H1 (cell line): ENCODE measurements around the gene GIGYF2. TPM values are rescaled to one million over a fixed set of nuclear protein-coding genes. Genes with fewer than 3 reads are reported as not detected.

Experiments
- CTCF ChIA-PET: fragments of 300-600 bp; sonication (Branson Sonifier 250); formaldehyde crosslinking; loops from one replicate; lab custom pipeline; 2021; ENCODE audit not compliant: partially characterized antibody; lab: Charles Lee
- POLR2A ChIA-PET: fragments of 300-600 bp; sonication (Branson Sonifier 250); formaldehyde crosslinking; loops from one replicate; lab custom pipeline; 2021; ENCODE audit warnings: inconsistent platforms; ENCODE audit not compliant: partially characterized antibody; lab: Charles Lee
- DNase-seq, 2 experiments: peaks; one replicate each; pipeline versions ENCODE4 v3.0.0 to v3.0.0-alpha.2; 2010 to 2022; ENCODE audit warnings: low spot score in 2 of 2, low read depth in 1 of 2, mixed read lengths in 1 of 2
- FAIRE-seq: peaks from 2 replicates; lab custom pipeline; 2011; peaks lifted over from hg19 to GRCh38; lab: Jason Lieb, UNC
- H2AFZ ChIP-seq: 2 replicates; pipeline ENCODE4 v1.8.1; 2012; ENCODE audit warnings: low read length, inconsistent platforms
- H2AK5ac ChIP-seq: 2 replicates; pipeline ENCODE4 v1.6.1; 2013; ENCODE audit warnings: low read depth, low read length
- H2BK120ac ChIP-seq: replicated peaks from 2 replicates; pipeline ENCODE3; 2013; ENCODE audit warnings: low read depth, low read length, inconsistent platforms
- H2BK12ac ChIP-seq: 2 replicates; pipeline ENCODE4 v1.6.1; 2013; ENCODE audit warnings: low read depth, low read length
- H2BK15ac ChIP-seq: 2 replicates; pipeline ENCODE4 v1.6.1; 2013; ENCODE audit warnings: low read length
- H2BK20ac ChIP-seq: 2 replicates; pipeline ENCODE4 v1.6.1; 2013; ENCODE audit warnings: low read length
- H2BK5ac ChIP-seq: 2 replicates; pipeline ENCODE4 v1.6.1; 2013; ENCODE audit warnings: low read depth, low read length
- H3K14ac ChIP-seq: 2 replicates; pipeline ENCODE4 v1.6.1; 2013; ENCODE audit warnings: inconsistent platforms; ENCODE audit not compliant: insufficient read length
- H3K18ac ChIP-seq: 2 replicates; pipeline ENCODE4 v1.6.1; 2013; ENCODE audit warnings: low read length; ENCODE audit errors: extremely low read depth
- H3K23ac ChIP-seq: 2 replicates; pipeline ENCODE4 v1.6.1; 2013; ENCODE audit warnings: inconsistent platforms; ENCODE audit not compliant: insufficient read length
- H3K23me2 ChIP-seq: 2 replicates; pipeline ENCODE4 v1.6.1; 2013; ENCODE audit warnings: low read depth, low read length
- H3K27ac ChIP-seq: 2 replicates; pipeline ENCODE4 v1.6.1; 2011; ENCODE audit warnings: low read depth, low read length, inconsistent platforms
- H3K27me3 ChIP-seq, 4 experiments: replicated peaks in 1 of 4; 1 replicate in 1 of 4; 2 replicates in 3 of 4; pipeline versions ENCODE4 v1.6.1 to v1.8.1; 2011 to 2013; ENCODE audit warnings: low read length in 3 of 4, mild to moderate bottlenecking in 3 of 4, inconsistent platforms in 2 of 4, mixed read lengths in 2 of 4, moderate library complexity in 1 of 4; ENCODE audit not compliant: control insufficient read depth in 3 of 4, insufficient read depth in 3 of 4; ENCODE audit errors: extremely low read depth in 1 of 4
- H3K36me3 ChIP-seq, 4 experiments: 2 replicates each; pipeline versions ENCODE4 v1.6.1 to v1.8.1; 2011 to 2013; ENCODE audit warnings: mild to moderate bottlenecking in 4 of 4, low read length in 3 of 4, moderate library complexity in 2 of 4, control low read depth in 1 of 4, inconsistent platforms in 1 of 4; ENCODE audit not compliant: insufficient read depth in 4 of 4, control insufficient read depth in 2 of 4
- H3K4ac ChIP-seq: replicated peaks from 2 replicates; pipeline ENCODE3; 2013; ENCODE audit warnings: low read length, low read depth, mixed read lengths, inconsistent platforms; ENCODE audit not compliant: insufficient read length
- H3K4me1 ChIP-seq, 4 experiments: replicated peaks in 1 of 4; 1 replicate in 1 of 4; 2 replicates in 3 of 4; pipeline versions ENCODE4 v1.6.1 to v1.8.1; 2011 to 2013; ENCODE audit warnings: low read length in 3 of 4, inconsistent platforms in 2 of 4, mixed read lengths in 1 of 4; ENCODE audit not compliant: insufficient read depth in 4 of 4, control insufficient read depth in 3 of 4
- H3K4me2 ChIP-seq, 2 experiments: 2 replicates each; pipeline versions ENCODE4 v1.6.1 to v1.8.1; 2011 to 2013; ENCODE audit warnings: low read depth in 2 of 2, low read length in 2 of 2, control low read depth in 1 of 2, inconsistent platforms in 1 of 2, mild to moderate bottlenecking in 1 of 2; ENCODE audit not compliant: insufficient read depth in 1 of 2
- H3K4me3 ChIP-seq, 4 experiments: fragments of 200-600, 300-600 bp in 1 of 4; sonication (generic), shearing (Covaris generic), sonication (Bioruptor Twin) in 1 of 4; 2 replicates each; pipeline versions ENCODE4 v1.5.1 to v1.8.1; 2011 to 2016; ENCODE audit warnings: low read length in 4 of 4, low read depth in 3 of 4, control low read depth in 2 of 4, inconsistent platforms in 2 of 4, mild to moderate bottlenecking in 2 of 4, mixed read lengths in 1 of 4, moderate library complexity in 1 of 4; ENCODE audit not compliant: insufficient read depth in 2 of 4; ENCODE audit errors: extremely low read depth in 1 of 4
- H3K56ac ChIP-seq: replicated peaks from 2 replicates; pipeline ENCODE3; 2013; ENCODE audit warnings: low read depth, mild to moderate bottlenecking, mixed read lengths, low read length, inconsistent platforms; ENCODE audit not compliant: insufficient read length
- H3K79me1 ChIP-seq: 2 replicates; pipeline ENCODE4 v1.6.1; 2013; ENCODE audit warnings: low read depth, low read length, control low read depth
- H3K79me2 ChIP-seq, 2 experiments: 2 replicates each; pipeline versions ENCODE4 v1.6.1 to v1.8.1; 2012 to 2013; ENCODE audit warnings: low read length in 2 of 2, mild to moderate bottlenecking in 2 of 2, inconsistent platforms in 1 of 2; ENCODE audit not compliant: insufficient read depth in 2 of 2, control insufficient read depth in 1 of 2
- H3K9ac ChIP-seq, 4 experiments: replicated peaks in 1 of 4; 1 replicate in 1 of 4; 2 replicates in 3 of 4; pipeline versions ENCODE4 v1.6.1 to v1.8.1; 2011 to 2013; ENCODE audit warnings: low read depth in 3 of 4, low read length in 3 of 4, control low read depth in 2 of 4, mild to moderate bottlenecking in 2 of 4, moderate library complexity in 2 of 4, inconsistent platforms in 1 of 4; ENCODE audit errors: extremely low read depth in 1 of 4
- H3K9me3 ChIP-seq, 2 experiments: 2 replicates each; pipeline versions ENCODE4 v1.6.1 to v1.8.1; 2012 to 2013; ENCODE audit warnings: mild to moderate bottlenecking in 2 of 2, moderate library complexity in 2 of 2, control low read depth in 1 of 2, inconsistent platforms in 1 of 2, low read depth in 1 of 2, low read length in 1 of 2, mixed read lengths in 1 of 2; ENCODE audit not compliant: insufficient read depth in 2 of 2
- H4K20me1 ChIP-seq, 2 experiments: replicated peaks in 1 of 2; 2 replicates each; pipeline versions ENCODE3 to v1.8.1; 2011 to 2013; ENCODE audit warnings: inconsistent platforms in 2 of 2, low read length in 2 of 2, mild to moderate bottlenecking in 1 of 2; ENCODE audit not compliant: insufficient read depth in 2 of 2, control insufficient read depth in 1 of 2
- H4K5ac ChIP-seq: 2 replicates; pipeline ENCODE4 v1.6.1; 2013; ENCODE audit warnings: low read length, low read depth, mixed read lengths, inconsistent platforms; ENCODE audit not compliant: insufficient read length
- H4K8ac ChIP-seq: 2 replicates; pipeline ENCODE4 v1.8.0; 2013; ENCODE audit warnings: mild to moderate bottlenecking, moderate library complexity, low read length, inconsistent platforms; ENCODE audit not compliant: insufficient read depth; ENCODE audit errors: extremely low read depth
- H4K91ac ChIP-seq: replicated peaks from 2 replicates; pipeline ENCODE3; 2013; ENCODE audit warnings: low read length, mixed read lengths, inconsistent platforms; ENCODE audit not compliant: insufficient read length
- CREB1 ChIP-seq: IDR thresholded peaks from 2 replicates; pipeline ENCODE4 v1.6.1; 2012; ENCODE audit warnings: inconsistent platforms
- CTBP2 ChIP-seq: IDR thresholded peaks from 2 replicates; pipeline ENCODE4 v1.7.0; 2011; ENCODE audit warnings: borderline replicate concordance, mild to moderate bottlenecking, moderate library complexity, mixed read lengths, low read length; ENCODE audit not compliant: insufficient read depth, insufficient read length
- EGR1 ChIP-seq: IDR thresholded peaks from 2 replicates; pipeline ENCODE4 v1.6.1; 2011; ENCODE audit warnings: low read depth, low read length, borderline replicate concordance
- FOSL1 ChIP-seq: IDR thresholded peaks from 2 replicates; pipeline ENCODE4 v1.6.1; 2011; ENCODE audit warnings: mild to moderate bottlenecking, low read depth, low read length, moderate library complexity; ENCODE audit not compliant: insufficient read depth
- MAX ChIP-seq: IDR thresholded peaks from 2 replicates; pipeline ENCODE4 v1.6.1; 2012; ENCODE audit warnings: inconsistent platforms
- NANOG ChIP-seq: IDR thresholded peaks from 2 replicates; pipeline ENCODE4 v1.6.1; 2011; ENCODE audit warnings: low read length, low read depth, mild to moderate bottlenecking, inconsistent platforms; ENCODE audit not compliant: insufficient read depth, poor library complexity, severe bottlenecking
- NRF1 ChIP-seq: IDR thresholded peaks from 2 replicates; pipeline ENCODE4 v1.6.1; 2011; ENCODE audit warnings: mild to moderate bottlenecking, low read depth, low read length, improper control_type of control experiment
- PHF8 ChIP-seq: fragments of 200-600 bp; sonication (generic); conservative IDR thresholded peaks from 2 replicates; pipeline ENCODE4 v1.7.1; 2012; ENCODE audit warnings: low read depth, mild to moderate bottlenecking, inconsistent platforms, low read length, moderate library complexity
- POU5F1 ChIP-seq: IDR thresholded peaks from 2 replicates; pipeline ENCODE4 v1.6.1; 2011; ENCODE audit warnings: low read depth, mild to moderate bottlenecking, low read length, moderate library complexity
- RBBP5 ChIP-seq: IDR thresholded peaks from 2 replicates; pipeline ENCODE4 v1.7.1; 2012; ENCODE audit warnings: low read depth, mild to moderate bottlenecking, inconsistent platforms, low read length, moderate library complexity, borderline replicate concordance
- RXRA ChIP-seq: IDR thresholded peaks from 2 replicates; pipeline ENCODE4 v1.6.1; 2011; ENCODE audit warnings: low read depth, mild to moderate bottlenecking, low read length, moderate library complexity; ENCODE audit not compliant: insufficient read depth
- SIX5 ChIP-seq: IDR thresholded peaks from 2 replicates; pipeline ENCODE4 v1.6.1; 2011; ENCODE audit warnings: mild to moderate bottlenecking, low read depth, low read length
- SP1 ChIP-seq: IDR thresholded peaks from 2 replicates; pipeline ENCODE4 v1.6.1; 2011; ENCODE audit warnings: low read depth, low read length
- TBP ChIP-seq: IDR thresholded peaks from 2 replicates; pipeline ENCODE4 v1.6.1; 2011; ENCODE audit warnings: low read depth, low read length, improper control_type of control experiment
- YY1 ChIP-seq: IDR thresholded peaks from 2 replicates; pipeline ENCODE4 v1.6.1; 2011; ENCODE audit warnings: low read depth, mild to moderate bottlenecking, low read length
- ZNF274 ChIP-seq: IDR thresholded peaks from 2 replicates; pipeline ENCODE4 v1.7.0; 2012; ENCODE audit warnings: low read length, borderline replicate concordance; ENCODE audit errors: extremely low read depth
- polyA plus RNA-seq, 7 experiments: library from polyadenylated mRNA; depleted of rRNA in 3 of 7; stranded (reverse) in 5 of 7; unstranded in 2 of 7; fragments of >200 nt in 5 of 7; fragments of 200-250 nt in 2 of 7; gene quantifications; 1 replicate in 5 of 7; 2 replicates in 1 of 7; 4 replicates in 1 of 7; pipeline versions ENCODE4 v1.2.1 to v1.2.3, GENCODE V29; 2011 to 2013; ENCODE audit warnings: missing spikeins in 2 of 7, mixed read lengths in 2 of 7
- total RNA-seq: library from RNA; stranded (reverse); fragmentation: NEBNext Ultra II Directional; extraction: Animal tissue kit (Norgen Biotek cat#: 25700); gene quantifications from 2 replicates; pipeline ENCODE4 v1.2.1, GENCODE V29; 2021

GIGYF2 gene
- total and polyA plus RNA-seq, 2 of the 8 experiments (the other 6 are each of a cell fraction or from before 2014, with no cell fraction given): 22.3 to 62.0 TPM

GRCh38 chr2:232770207-232770606 lies 73.1 kb downstream of the GIGYF2 start:
- Histone ChIP-seq H3K56ac (no peak overlapping the region), H2BK15ac (no peak overlapping the region), H2BK20ac (no peak overlapping the region), H3K27me3 (no peaks in the 10 kb centered on the region), H4K5ac (no peak overlapping the region), H2AK5ac (no peak overlapping the region), H3K23me2 (no peaks in the 10 kb centered on the region), H3K4me1 (no peaks in the 10 kb centered on the region; a peak in 1 of 7 replicates), H4K91ac (no peak overlapping the region), H3K27ac (no peak overlapping the region), H3K9me3 (no peaks in the 10 kb centered on the region), H4K20me1 (no peaks in the 10 kb centered on the region), H3K9ac (no peak overlapping the region), H3K4me3 (no peak overlapping the region), H2BK120ac (no peak overlapping the region), H3K18ac (no peak overlapping the region), H3K36me3 (peaks cover 4 to 27% (median 11%) of the 10 kb centered on the region in 4 experiments; a peak in 7 of 8 replicates), H3K14ac (no peak overlapping the region), H3K4ac (no peak overlapping the region), H3K4me2 (no peak overlapping the region), H2BK5ac (no peak overlapping the region), H3K79me1 (no peaks in the 10 kb centered on the region), H3K23ac (no peak overlapping the region), H2AFZ (no peak overlapping the region), H2BK12ac (no peak overlapping the region), H3K79me2 (no peaks in the 10 kb centered on the region), H4K8ac (no peak overlapping the region)
- POLR2A ChIA-PET: interaction anchor here (0.7 kb wide), 1 partner anchor 109 kb away, joined by 3 read pairs; no protein-coding TSS in a partner anchor
- no peak for FAIRE-seq
- no peak for DNase-seq
- CTCF ChIA-PET: interaction anchor here (0.7 kb wide), 1 partner anchor 8 kb away, joined by 3 read pairs; no protein-coding TSS in a partner anchor
- no peak for TF ChIP-seq PHF8
- TF ChIP-seq MAX: no peak
- TF ChIP-seq SP1: no peak
- TF ChIP-seq RXRA: no peak
- TF ChIP-seq RBBP5: no peak
- no peak for TF ChIP-seq ZNF274
- no peak for TF ChIP-seq YY1
- no peak for TF ChIP-seq SIX5
- TF ChIP-seq CREB1: no peak
- no peak for TF ChIP-seq TBP
- no peak for TF ChIP-seq CTBP2
- TF ChIP-seq FOSL1: no peak
- TF ChIP-seq NRF1: no peak
- TF ChIP-seq EGR1: no peak
- TF ChIP-seq NANOG: no peak
- TF ChIP-seq POU5F1: no peak
